OCI-M2 (cell line): ENCODE data around the gene APOBEC3B.
A peak's percentile ranks its signal among the peaks of the same experiment; 100 is the strongest.
"Not testable (repeated sequence)": the region's sequence is repeated elsewhere in the genome, so short reads cannot be mapped to it uniquely, and the experiment has no call there.

Experiments used
- DNase-seq: peaks from one replicate; lab custom pipeline; 2025; ENCODE audit not compliant: unreplicated experiment; lab: John Stamatoyannopoulos, UW

APOBEC3B gene

GRCh38 chr22:38987171-38987895 is 5.2 kb downstream of the APOBEC3B start:
- no peak for DNase-seq

- DNase-seq = no peak
Observed at GRCh38 chr22:38989466-38989865, 7.3 kb downstream of the APOBEC3B start.

- DNase-seq = not testable (repeated sequence)
Observed at GRCh38 chr22:38992871-38993371, 10.8 kb downstream of the APOBEC3B start.

- DNase-seq = no peak
Observed at GRCh38 chr22:38996105-38996504, 14.0 kb downstream of the APOBEC3B start.

GRCh38 chr22:38997518-38997917 is 15.4 kb downstream of the APOBEC3B start:
- no peak for DNase-seq

GRCh38 chr22:39003165-39003638 is 21.1 kb downstream of the APOBEC3B start:
- DNase-seq = no peak

GRCh38 chr22:39007177-39007576 is 25.0 kb downstream of the APOBEC3B start:
- no peak for DNase-seq

GRCh38 chr22:39008271-39008850 is 26.2 kb downstream of the APOBEC3B start:
- DNase-seq = not testable (repeated sequence)

GRCh38 chr22:39010946-39011345 is 28.8 kb downstream of the APOBEC3B start:
- DNase-seq = no peak

- no peak for DNase-seq
Observed at GRCh38 chr22:39012533-39013511, 30.7 kb downstream of the APOBEC3B start.

GRCh38 chr22:39013561-39013941 is 31.4 kb downstream of the APOBEC3B start:
- DNase-seq = not testable (repeated sequence)

- DNase-seq = peak; percentile 60
Observed at GRCh38 chr22:39013942-39014722, 32.0 kb downstream of the APOBEC3B start, which contains the start of gene APOBEC3C. APOBEC3C (plus strand) TSS chr22:39014257; CDS start chr22:39014363, 106 bp downstream.

- not testable (repeated sequence) for DNase-seq
Observed at GRCh38 chr22:39014723-39015121, 32.6 kb downstream of the APOBEC3B start.

- DNase-seq = no peak
Observed at GRCh38 chr22:39016592-39016991, 34.4 kb downstream of the APOBEC3B start.

GRCh38 chr22:39017596-39018365 is 35.6 kb downstream of the APOBEC3B start:
- no peak for DNase-seq

GRCh38 chr22:39020021-39020651 is 38.0 kb downstream of the APOBEC3B start:
- not testable (repeated sequence) for DNase-seq

GRCh38 chr22:39021552-39022250 is 39.6 kb downstream of the APOBEC3B start:
- DNase-seq = no peak

- DNase-seq = no peak
Observed at GRCh38 chr22:39024519-39025308, 42.6 kb downstream of the APOBEC3B start.
